DMS53 treated with DMSO at 0.1 percent for 48 hours (cell line): ENCODE measurements around the gene MIB2.
"Not testable (repeated sequence)": the region's sequence is repeated elsewhere in the genome, so short reads cannot be mapped to it uniquely, and the experiment has no call there.

Source experiments
- DNase-seq: peaks from one replicate; lab custom pipeline; 2025; ENCODE audit not compliant: unreplicated experiment; lab: John Stamatoyannopoulos, UW

Gene MIB2

DNA sequence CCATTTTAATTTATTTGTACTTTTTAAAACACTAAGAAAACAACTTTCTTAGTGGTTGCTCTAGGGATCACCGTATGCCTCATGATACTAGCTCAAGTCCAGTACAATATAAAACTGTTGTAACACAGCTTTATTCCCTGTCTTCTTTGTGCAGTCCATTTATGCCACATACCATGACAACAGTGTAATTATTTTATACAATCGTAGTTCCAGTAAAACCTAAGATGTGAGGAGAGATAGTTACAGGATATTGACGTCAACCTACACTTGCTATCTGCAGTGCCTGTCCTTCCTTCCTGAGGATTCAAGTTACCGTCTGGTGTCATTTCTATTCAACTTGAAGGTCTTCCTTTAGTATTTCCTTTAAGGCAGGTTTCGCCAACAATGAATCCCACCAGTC, 31.0 kb downstream of the MIB2 start:
- not testable (repeated sequence) for DNase-seq

DNA sequence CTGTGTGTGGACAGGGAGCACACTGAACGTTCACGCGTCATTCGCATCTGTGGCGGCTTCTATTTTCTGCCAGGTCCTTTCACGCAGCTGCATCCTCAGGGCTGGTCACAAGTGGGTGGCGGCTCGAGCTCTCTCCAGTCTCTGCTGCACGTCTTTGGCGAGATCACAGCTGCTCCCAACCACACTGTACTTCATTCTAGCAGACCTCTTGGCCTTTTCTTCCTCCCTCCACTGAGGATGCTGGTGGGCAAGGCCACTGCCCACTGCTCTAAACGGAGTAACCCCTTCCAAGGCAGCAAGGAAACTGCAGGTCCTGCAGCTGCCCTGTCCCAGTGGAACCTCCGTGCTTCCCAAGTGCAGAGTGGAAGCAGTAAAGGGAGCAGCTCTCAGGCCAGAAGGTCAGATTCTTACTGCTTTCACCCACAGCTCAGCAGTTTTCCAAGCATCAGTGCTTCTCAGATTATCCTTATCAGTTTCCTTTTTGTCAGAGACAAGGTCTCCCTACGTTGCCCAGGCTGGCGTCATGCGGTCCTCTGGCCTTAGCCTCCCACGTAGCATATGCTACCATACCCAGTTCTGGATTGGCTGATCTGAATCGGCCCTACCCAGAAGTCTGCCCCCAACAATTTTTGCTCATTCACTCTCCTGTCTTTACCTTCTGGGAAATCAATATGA, 32.4 kb downstream of the MIB2 start:
- DNase-seq = not testable (repeated sequence)

DNA sequence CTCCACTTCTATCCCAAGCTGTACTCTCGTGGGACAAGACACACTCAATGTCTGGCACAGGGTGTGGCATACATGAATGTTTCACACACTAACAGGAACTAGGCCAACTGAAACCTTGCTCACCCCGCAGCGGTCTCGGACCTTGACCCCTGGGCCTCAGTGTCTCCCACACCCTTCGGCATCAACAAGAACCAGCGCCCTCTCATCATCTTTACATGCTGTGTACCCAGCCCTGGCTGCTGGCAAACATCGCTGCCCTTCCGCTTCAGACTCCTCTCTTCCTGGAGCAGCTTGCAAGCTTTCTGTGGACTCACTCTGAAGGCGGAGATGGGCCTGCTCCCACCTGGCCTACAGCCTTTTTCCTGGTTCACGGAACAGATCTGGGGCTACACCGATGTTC, 33.0 kb downstream of the MIB2 start:
- not testable (repeated sequence) for DNase-seq

DNA sequence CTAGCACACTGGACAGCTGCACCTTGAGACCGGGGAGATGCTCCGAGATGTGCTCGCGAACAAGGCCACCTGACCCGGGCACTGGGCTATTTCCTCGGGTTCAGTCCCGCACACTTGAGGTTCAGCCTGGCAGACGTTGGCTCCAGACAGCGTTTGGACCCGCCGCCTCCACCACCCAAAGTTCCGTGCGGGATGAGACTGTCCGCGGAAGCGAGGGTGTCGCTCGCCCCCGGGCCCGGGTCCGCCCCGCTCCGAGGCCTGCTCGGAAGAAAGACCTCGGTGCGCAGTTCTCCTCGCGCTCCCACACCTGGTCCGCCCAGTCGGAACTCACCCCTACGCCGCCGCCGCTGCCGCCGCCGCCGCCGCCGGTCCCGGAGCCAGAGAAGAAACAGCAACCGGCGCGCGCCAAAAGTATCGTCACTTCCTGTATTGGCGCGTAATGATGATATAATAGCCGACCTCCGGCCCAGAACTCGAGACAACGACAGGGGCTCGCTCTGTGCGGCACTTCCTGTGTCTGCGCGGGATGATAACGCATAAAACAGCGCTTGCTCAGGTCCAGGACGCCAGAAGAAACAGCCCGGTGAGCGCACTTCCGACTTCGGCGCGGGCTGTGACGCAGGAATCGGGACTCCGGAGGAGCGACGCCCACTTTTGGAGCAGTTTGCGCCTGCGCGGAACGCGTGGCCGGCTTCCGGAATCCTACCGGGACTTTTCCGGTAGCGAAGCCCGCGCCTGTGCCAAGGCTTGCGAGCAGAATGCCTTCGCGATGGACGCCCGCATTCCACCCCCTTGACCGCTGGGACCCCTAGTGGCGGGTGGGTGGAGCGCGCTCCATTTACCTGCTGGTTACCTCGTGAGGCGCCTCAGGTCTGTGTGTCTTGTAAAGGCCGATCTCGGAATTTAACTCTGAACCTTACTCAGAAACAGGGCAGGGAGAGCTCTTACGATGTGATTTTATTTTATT, 43.6 kb downstream of the MIB2 start, which contains the start of gene CDK11B:
CDK11B (minus strand) TSS at position 422 of the 967 bp plus-strand sequence. CDS start 1,519 bp downstream, outside the sequence.
- DNase-seq = peak; percentile 89

DNA sequence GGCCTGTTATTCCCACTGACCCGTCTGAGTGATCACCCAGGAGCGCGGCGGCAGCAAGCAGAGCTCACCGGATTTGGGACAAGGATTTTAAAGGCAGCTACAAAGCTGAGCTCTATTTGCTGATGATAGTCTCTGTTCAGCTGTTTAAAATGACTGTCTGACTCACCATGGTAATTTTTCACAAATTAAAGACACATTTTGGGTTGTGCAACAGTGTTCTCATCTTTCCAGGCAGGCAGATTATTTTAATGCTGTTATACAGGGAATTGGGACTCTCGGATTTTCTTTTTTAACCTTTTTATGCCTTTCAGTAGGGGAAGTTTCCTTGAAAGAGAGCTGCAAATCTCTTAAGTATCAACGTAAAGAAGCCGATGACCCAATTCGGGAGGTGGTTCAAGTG, 47.1 kb downstream of the MIB2 start:
- not testable (repeated sequence) for DNase-seq

DNA sequence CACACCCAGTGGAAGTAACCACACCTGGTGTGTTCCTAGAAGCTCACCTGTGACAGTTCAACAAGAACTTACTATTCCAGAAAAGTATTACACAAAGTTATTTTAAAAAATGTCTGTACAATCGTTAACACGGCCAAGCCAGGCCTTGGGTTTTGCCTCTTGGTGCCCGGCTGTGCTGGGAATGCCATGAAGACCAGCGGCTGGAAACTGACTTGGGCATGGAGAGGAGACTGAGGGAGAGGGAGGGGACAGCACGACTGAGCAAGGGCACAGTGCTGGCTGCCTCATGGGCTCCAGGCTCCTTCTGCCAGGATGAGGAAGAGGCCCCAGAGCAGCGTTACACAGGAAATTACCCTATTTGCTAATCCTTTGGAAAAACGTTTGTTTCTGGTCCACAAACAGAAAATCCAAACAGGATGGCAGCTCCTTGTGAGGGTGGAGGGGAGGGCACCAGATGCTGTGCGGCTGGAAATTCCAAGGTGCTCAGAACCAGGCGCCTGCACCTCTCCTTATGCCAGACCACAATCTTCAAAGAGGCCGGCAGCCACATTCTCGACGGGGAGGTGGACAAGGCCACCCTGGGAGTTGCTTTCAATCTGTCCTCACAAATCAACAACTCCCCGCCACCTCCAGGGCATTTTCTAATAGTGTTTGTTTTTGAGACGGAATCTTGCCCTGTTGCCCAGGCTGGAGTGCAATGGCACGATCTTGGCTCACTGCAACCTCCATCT, 47.7 kb downstream of the MIB2 start:
- DNase-seq = not testable (repeated sequence)

DNA sequence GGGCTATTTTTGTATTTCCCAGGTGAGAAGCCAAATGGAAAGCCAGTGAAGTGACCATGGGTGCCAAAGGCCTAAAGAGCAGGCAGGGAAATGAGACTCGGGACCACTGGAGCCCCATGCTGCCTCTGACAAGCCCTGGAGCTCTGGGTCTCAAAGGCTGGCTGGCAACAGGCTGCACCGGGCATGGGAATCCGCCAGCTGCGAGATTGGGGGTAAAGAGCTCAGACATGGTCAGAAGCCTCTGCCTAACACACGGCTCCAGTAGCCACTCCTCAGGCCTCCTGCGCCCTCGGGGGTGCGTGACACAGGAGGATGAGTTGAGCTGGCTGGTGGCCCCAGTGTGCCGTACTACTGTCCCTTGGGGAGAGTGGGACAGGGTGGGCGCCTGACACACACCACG, 49.0 kb downstream of the MIB2 start:
- DNase-seq = not testable (repeated sequence)

DNA sequence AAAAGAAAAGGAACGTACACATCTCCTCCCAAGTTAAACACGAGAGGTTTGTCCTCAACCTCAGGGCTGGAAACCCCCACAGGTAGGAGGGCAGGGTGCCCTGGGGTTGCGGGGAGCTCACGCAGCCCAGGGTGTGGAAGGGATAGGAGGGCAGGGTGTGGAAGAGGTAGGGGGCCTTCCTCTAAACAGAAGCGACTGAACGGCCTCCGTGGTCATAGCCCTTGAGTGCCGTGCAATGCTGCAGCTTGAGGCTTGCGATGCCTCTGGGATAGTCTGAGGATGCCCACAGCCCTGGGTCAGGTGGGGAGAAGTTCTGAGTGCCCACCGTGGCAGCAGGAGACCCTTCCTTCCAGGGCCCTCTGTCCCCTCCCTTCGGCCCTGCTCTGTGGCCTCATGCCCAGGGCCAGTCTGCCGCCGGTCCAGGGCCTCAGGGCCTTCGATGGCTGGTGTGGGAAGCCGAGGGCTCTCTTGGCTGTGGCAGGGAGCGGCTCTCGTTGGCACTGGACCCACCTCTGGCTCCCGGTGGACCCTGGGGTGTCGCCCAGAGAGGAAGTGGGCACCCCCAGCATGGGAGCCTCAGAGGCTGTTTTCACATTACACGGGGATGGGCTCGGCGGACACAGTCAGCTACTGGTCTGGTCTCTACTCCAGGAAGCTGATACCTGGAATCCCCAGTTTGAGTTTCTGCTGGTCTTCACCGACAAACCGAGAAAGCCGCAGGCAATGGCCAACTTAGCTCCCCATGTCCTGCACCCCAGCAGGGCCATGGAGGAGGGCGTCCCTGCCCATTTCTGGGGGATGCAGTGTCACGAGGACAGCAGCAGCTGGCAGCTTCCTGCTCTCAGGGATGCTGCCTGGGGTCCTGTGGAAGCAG, 49.9 kb downstream of the MIB2 start:
- DNase-seq = no peak

DNA sequence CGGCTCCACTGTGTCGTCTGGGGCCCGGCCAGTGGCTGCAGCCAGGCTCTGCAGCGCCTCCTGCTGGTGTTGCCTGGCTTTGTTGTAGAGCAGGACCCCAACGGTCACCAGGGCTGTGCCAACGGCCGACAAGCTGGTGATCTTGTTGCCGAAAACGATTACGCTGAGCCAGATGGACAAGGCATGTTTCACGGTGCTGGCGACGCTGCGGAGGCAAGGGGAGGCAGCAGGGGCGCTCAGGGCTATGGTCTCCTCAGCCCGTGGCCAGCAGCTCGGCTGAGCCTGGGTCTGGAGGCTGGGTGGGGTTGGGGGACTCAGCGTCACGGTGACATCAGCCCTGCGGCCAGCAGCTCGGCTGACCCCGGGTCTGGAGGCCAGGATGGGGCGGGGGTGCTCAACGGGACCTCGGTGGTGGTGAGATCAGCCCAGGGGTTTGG, 50.5 kb downstream of the MIB2 start:
- DNase-seq = no peak

DNA sequence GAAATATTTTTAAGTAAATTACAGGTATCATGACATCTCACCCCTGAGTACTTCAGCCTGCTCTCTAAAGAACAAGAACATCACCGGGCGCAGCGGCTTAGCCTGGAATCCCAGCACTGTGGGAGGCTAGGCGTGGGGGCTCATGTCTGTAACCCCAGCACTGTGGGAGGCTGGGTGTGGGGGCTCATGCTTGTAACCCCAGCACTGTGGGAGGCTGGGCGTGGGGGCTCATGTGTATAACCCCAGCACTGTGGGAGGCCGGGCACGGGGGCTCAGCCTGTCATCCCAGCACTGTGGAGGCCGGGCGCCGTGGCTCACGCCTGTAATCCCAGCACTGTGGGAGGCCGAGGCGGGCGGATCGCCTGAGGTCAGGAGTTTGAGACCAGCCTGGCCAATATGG, 51.2 kb downstream of the MIB2 start:
- DNase-seq = no peak

DNA sequence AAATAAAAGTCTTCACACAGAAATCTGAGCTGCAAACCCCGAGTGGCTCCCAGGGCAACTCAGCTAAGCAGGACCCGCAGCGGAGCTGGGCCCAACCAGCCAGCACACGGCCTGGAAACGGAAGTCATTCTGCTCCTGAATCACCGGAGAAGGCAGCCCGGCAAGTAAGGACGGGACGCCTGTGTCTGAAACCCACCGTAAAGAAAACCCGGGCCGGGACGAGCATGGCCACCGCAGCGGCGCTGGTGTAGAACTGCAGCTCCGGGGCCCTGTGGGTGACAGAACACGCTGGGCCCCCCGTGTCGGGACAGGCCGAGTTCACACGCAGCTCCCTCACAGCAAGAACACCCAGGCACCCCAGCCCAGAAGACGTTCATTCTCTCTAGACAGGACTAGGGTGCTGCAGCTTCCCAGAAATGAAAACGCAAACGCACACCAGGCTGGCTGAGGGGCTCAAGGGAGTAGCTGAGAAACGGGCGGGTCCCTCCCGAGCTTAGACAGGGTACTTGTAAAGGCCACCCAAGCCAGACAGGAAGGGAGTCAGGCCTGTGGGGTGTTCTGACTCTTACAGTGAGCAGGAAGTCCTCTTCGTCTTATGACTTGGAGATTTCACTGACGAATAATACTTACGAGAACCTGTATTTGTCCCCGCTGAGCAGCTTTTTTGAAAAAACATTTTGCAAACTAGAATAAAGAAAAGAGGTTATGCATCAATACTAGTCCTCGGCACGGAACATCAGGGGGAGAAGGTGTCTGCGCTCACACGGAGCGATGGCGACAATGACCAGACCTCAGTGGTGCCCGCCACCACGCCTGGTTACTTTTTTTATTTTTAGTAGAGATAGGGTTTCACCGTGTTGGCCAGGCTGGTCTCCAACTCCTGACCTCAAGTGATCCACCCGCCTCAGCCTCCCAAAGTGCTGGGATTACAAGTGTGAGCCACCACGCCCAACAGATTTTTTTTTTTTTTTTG, 54.5 kb downstream of the MIB2 start:
- DNase-seq = no peak

DNA sequence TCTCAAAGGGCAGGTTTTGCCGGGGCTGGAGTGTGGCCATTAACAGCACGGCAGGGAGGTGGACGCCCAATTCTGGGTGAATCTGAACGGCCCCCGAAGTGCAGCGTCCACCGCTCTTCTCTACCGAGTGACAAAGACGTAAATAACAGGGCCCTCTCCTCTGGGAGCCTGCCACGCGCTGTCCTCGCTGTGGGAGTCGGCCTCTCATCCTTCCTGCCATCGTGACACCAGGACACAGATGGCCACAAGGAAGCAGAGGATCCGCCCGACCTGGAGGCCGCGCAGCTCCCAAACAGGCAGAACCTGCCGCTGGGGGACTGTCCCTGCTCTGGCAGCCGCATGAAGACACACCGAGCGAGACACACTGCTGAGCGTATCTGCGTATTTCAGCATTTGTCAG, 55.6 kb downstream of the MIB2 start:
- no peak for DNase-seq

DNA sequence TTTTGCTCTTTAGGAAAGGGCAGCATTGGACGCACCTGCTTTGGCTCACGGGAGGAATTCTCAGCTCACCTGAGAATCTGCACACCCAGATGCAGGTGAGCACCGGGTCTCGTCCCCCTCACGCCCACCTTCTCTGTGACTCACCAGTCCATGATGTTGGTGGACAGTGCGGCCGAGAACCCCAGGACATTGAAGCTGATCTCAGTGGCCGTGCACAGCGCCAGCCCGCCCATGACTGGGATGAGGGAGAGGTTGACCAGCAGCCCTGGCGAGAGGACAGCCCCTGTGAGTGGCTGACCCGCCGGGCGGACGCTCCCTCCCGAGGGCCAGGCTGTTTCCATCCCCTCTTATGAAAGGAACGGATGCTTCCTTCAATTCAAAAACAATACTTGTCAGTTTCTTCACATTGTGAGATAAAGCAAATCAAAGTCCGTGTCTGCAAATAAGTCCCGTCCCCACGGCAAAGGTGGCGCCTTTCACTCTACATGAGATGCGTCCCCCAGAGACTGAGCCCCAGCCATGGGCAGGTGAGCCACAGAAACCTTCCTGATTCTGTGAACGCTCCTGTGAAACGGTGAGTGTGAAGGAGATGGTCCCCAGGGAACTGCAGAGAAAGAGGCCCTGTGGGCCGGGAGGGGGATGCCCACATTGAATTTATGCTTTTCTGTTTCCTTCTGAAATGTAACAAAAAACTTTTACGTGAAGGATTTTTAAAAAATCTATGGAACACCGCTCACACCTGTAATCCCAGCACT, 56.2 kb downstream of the MIB2 start:
- no peak for DNase-seq

DNA sequence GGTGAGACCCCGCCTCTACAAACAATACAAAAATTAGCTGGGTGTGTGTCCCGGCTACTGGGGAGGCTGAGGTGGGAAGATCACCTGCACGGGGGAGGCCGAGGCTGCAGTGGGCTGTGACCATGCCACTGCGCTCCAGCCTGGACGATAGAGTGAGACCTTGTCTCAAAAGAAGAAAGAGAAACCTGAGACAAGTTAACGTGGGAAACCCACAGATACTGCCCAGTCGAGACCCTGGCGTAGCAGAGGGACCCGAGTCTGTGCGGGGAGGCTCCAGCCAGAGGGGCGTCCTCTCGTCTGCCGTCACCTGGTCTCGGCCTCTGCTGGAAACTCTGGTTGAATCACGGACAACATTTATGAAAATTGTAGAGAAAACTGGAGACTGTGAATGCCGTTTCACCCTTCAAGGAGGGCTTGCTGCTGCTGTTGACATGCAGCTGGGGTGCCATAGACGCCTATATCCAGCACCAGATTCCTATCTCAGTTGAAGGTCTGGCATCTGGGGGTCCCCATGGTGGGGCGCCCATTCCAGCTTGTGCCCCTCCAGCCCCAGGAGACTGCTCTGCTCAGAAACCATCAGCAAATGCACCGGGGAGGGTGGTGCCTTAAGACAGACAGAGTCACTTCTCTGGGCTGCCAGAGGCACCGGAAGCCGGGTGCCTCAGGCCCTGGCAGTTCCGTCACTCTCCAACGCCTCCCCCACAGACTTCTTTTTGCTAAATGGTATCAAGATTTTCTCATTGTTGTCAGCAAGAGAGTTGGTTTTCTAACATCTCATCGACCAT, 57.1 kb downstream of the MIB2 start:
- no peak for DNase-seq

DNA sequence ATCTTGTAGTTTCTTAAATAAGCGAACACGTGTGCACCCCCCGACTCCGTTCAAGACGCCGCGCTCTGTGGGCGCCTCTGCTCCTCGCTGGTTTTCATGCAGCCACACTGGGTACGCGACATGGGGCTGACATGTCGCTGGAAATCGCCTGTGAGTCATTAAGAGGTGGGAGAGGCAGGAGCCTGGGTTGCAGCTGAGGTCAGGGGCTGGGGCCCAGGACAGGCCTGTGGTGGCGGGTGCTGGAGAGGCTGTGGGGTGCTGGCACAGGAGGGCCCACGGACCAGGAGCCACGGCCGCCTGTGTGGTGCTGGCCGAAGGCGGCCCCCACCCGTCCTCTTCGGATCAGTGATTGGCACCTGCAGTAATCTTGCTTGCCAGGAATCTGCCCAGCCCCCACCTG, 59.5 kb downstream of the MIB2 start:
- DNase-seq = not testable (repeated sequence)

DNA sequence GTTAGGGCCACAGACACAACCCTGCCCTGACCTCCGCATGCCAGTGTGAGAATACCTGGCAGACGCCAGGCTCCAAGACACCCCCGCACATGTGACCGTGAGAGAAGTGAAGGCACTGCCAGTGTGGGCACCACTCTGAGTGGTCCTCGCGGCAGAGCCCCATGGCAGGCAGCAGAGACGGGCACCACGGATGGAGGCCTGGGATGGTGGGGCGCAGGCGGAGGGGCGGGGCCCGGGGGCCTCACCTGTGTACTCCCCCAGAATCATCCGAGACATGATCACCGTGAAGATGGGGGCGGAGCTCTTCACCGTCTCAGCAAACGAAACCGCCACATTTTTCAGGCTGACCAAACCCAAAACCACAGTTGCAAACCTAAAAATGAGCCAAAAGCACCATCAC, 59.9 kb downstream of the MIB2 start:
- not testable (repeated sequence) for DNase-seq

DNA sequence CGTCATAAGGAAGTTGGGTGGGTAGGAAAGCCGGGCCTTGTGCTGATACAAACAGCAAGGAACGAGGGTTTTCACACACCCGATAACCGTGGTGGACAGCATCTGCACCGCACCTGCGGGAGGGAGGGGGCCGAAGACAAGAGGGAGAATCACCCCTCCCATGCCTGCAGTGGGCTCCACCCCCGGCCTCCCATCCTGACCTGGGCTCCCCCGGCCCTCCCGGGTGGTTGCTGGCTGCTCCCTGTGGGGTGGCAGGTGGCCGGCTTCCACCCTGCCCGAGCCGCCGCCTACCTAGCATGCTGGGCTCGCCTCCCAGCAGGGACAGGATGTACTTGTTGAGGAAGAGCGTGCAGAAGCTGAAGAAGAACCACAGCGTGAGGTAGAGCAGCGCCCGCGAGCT, 60.8 kb downstream of the MIB2 start:
- DNase-seq = not testable (repeated sequence)
